Vagina (tissue), 2 donors: ENCODE measurements around the gene ZNF888.

Source experiments
- CTCF ChIP-seq, 3 experiments: fragments of 450-650 bp in 2 of 3; fragments of 200-600 bp in 1 of 3; sonication (generic) in 1 of 3; IDR thresholded peaks; one replicate each; pipeline ENCODE4 v1.5.1; 2017 to 2019; ENCODE audit warnings: antibody characterized with exemption in 3 of 3, mild to moderate bottlenecking in 2 of 3, moderate library complexity in 2 of 3
- POLR2A ChIP-seq, 2 donors: fragments of 450-650 bp; IDR thresholded peaks; one replicate each; pipeline ENCODE4 v1.6.1; 2017; ENCODE audit warnings: antibody characterized with exemption in 2 of 2, mild to moderate bottlenecking in 2 of 2, moderate library complexity in 2 of 2
- POLR2AphosphoS5 ChIP-seq, 2 donors: sonication (generic); formaldehyde crosslinking; IDR thresholded peaks; one replicate each; pipeline ENCODE4 v1.9.0; 2017; ENCODE audit warnings: antibody characterized with exemption in 2 of 2, mild to moderate bottlenecking in 2 of 2, low read depth in 1 of 2; ENCODE audit not compliant: insufficient read depth in 1 of 2

GRCh38 chr19:52936954-52937325 is 13.7 kb upstream of the ZNF888 start:
- TF ChIP-seq POLR2A (IDR thresholded peaks at IDR 0.05) (no peak), CTCF (IDR thresholded peaks at IDR 0.05) (no peak), POLR2AphosphoS5 (IDR thresholded peaks at IDR 0.05; ENCODE audit: insufficient read depth in 1 of 2, low read depth in 1 of 2) (no peak)
